Activated naive CD8-positive, alpha-beta T cell (primary cell): ENCODE results near the gene INTS3.
"Not testable (repeated sequence)": the region's sequence is repeated elsewhere in the genome, so short reads cannot be mapped to it uniquely, and the experiment has no call there.

Source experiments
- H3K27ac Mint-ChIP-seq: one replicate; pipeline ENCODE4 v1.8.0; 2021; ENCODE audit warnings: mixed read lengths
- H3K27me3 Mint-ChIP-seq: one replicate; pipeline ENCODE4 v1.8.0; 2021; ENCODE audit warnings: mixed read lengths
- H3K36me3 Mint-ChIP-seq: one replicate; pipeline ENCODE4 v1.8.0; 2021; ENCODE audit warnings: mixed read lengths
- H3K4me1 Mint-ChIP-seq: one replicate; pipeline ENCODE4 v1.8.0; 2021; ENCODE audit warnings: low read depth, mixed read lengths
- H3K4me3 Mint-ChIP-seq: one replicate; pipeline ENCODE4 v1.8.0; 2021; ENCODE audit warnings: mild to moderate bottlenecking, mixed read lengths
- H3K9me3 Mint-ChIP-seq: one replicate; pipeline ENCODE4 v1.8.0; 2021; ENCODE audit warnings: low read depth, mixed read lengths

Gene INTS3

DNA sequence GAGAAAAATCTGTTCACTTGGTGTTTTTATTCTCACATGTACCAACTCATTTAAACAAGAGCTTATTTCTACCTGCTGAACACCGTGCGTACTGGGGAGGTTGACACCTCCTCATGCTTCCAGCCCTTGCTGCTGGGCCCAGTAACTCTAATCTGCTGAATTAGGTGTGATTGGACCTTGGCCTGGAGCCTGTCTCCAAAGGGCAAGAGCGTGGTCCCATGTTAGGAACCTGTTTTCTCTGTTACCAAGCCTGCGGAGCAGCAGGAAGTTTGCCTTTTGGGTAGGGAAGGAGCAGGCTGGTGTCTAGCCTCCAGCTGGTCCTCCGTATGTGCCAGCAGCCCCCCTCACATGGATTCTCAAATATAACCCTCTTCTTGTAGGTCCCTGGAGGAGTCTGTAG, 36.5 kb downstream of the INTS3 start:
- Mint-ChIP-seq H3K9me3 (no peaks in the 10 kb centered on the region), H3K4me1 (no peaks in the 10 kb centered on the region), H3K27me3 (no peaks in the 10 kb centered on the region), H3K27ac (no peak overlapping the region), H3K4me3 (no peak overlapping the region), H3K36me3 (peaks cover 4% of the 10 kb centered on the region)

DNA sequence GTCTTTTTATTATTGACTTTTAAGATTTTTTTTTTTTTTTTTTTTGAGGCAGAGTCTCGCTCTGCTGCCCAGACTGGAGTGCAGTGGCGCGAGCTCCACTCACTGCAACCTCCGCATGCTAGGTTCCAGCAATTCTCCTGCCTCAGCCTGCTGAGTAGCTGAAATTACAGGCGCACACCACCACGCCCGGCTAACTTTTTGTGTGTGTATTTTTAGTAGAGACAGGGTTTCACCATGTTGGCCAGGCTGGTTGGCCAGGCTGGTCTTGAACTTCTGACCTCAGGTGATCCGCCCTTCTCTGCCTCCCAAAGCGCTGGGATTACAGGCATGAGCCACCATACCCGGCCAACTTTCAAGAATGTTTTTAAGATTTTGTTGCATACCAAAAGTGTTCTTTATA, 38.8 kb downstream of the INTS3 start:
- not testable (repeated sequence) for H3K36me3 Mint-ChIP-seq, H3K27ac Mint-ChIP-seq, H3K9me3 Mint-ChIP-seq

DNA sequence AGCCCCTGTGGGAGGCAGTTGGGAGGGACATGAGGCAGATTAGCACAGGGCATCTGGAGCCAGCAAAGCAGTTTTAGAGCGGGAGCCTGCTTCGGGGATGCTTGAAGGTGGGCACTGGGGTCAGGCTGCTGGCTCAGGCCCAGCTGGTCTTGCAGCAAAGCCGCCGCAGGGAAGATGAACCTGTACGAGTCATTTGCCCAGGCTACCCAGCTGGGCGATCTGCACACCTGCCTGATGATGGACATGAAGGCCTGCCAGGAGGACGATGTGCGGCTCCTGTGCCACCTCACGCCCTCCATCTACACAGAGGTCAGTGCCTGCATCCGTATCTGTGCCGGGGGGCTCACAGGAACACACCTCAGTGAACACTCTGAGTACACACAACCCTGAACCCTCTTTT, 39.7 kb downstream of the INTS3 start:
- Mint-ChIP-seq H3K36me3 (peaks cover 4% of the 10 kb centered on the region), H3K27ac (no peak overlapping the region), H3K4me1 (no peaks in the 10 kb centered on the region), H3K27me3 (no peaks in the 10 kb centered on the region), H3K9me3 (no peaks in the 10 kb centered on the region), H3K4me3 (no peak overlapping the region)

More for the DNA sequence above, 38.8 kb downstream of the INTS3 start:
- H3K27me3 Mint-ChIP-seq, H3K4me1 Mint-ChIP-seq, H3K4me3 Mint-ChIP-seq: not testable (repeated sequence)

- Mint-ChIP-seq H3K27ac (no peak overlapping the region), H3K4me1 (peaks cover 2% of the 10 kb centered on the region), H3K9me3 (no peaks in the 10 kb centered on the region), H3K4me3 (no peak overlapping the region), H3K36me3 (peaks cover 4% of the 10 kb centered on the region), H3K27me3 (no peaks in the 10 kb centered on the region)
These were observed 40.7 kb downstream of the INTS3 start for GRCh38 chr1:153768316-153769181.

DNA sequence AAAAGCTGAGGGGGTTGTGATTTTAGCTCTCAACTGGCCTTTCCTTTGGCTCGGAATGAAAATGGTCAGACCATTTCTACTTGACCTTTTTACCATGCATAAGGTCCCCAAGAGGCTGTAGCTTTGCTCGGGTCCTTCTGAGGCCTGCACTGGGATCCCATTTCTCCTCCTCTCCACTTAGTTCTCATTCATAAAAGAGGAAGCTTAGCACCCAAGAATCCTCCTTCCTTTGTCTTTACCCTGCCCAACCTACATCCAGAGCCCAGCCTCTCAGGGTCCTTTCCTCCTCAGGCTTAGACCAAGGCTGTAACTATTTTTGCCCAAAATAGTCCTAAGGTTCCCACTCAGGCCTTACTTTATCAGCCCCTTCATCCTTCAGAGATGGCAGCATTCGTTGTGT, 41.4 kb downstream of the INTS3 start:
- Mint-ChIP-seq H3K27ac (no peak overlapping the region), H3K4me1 (peaks cover 9% of the 10 kb centered on the region), H3K9me3 (no peaks in the 10 kb centered on the region), H3K27me3 (no peaks in the 10 kb centered on the region), H3K36me3 (peaks cover 4% of the 10 kb centered on the region), H3K4me3 (no peak overlapping the region)

DNA sequence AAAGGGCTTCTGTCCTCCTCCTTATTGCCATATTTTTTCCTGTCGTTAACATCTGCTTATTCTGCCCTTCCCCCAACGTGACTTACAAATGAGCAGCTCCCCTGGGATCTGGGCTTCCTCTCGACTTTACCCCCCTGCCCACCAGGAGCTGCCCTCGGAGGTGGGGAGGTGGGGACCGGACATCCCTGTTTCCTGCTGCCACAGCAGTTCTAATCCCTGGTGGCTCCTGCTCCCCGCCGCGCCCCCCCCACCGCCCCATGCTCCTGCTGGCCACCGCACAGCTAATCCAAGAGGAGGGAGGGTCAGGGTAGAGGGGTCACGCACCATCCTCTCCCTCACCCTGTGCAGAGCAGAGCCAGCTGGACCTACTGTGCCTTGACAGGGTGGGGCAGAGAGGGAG, 42.9 kb downstream of the INTS3 start:
- H3K4me1 Mint-ChIP-seq, result peaks cover 14% of the 10 kb centered on the region
- H3K36me3 Mint-ChIP-seq, result peaks cover 4% of the 10 kb centered on the region
- no peaks in the 10 kb centered on the region for H3K27me3 Mint-ChIP-seq
- no peak overlapping the region for H3K4me3 Mint-ChIP-seq
- no peaks in the 10 kb centered on the region for H3K9me3 Mint-ChIP-seq
- H3K27ac Mint-ChIP-seq, result no peak overlapping the region

GRCh38 chr1:153771261-153771660, 43.4 kb downstream of the INTS3 start:
- peaks cover 14% of the 10 kb centered on the region for H3K4me1 Mint-ChIP-seq
- no peaks in the 10 kb centered on the region for H3K27me3 Mint-ChIP-seq
- H3K4me3 Mint-ChIP-seq, result no peak overlapping the region
- H3K9me3 Mint-ChIP-seq, result no peaks in the 10 kb centered on the region
- no peak overlapping the region for H3K27ac Mint-ChIP-seq
- peaks cover 4% of the 10 kb centered on the region for H3K36me3 Mint-ChIP-seq

DNA sequence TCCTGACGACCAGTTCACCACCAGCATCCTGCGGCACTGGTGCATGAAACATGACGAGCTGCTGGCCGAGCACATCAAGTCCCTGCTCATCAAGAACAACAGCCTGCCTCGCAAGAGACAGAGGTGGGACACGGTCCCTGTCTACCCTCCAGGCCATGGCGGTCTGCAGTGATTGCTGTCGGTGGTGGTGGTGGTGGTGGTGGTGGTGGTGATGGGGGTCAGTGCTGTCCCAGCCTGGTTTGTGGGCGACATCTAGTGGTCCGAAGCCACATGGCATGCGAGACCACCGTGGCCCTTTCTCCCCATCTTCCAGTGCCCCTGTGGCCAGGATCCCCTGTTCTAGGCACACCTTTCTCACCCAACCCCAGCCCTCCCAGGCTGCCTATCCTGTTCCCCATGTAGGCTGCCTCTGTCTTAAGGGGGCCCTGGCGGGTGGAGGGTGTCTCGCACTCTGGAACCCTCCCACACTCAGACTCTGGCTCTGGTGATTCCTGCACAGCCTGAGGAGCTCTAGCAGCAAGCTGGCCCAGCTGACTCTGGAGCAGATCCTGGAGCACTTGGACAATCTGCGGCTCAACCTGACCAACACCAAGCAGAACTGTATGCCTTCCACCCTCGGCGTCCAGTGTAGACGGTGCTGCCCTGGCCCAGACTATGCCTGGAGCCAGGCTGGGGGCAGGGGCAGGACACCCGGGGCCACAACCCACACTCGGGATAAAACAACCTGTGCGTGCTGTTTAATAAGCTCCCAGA, 44.2 kb downstream of the INTS3 start:
- peaks cover 4% of the 10 kb centered on the region for H3K36me3 Mint-ChIP-seq
- no peak overlapping the region for H3K4me3 Mint-ChIP-seq
- no peak overlapping the region for H3K27ac Mint-ChIP-seq
- no peaks in the 10 kb centered on the region for H3K27me3 Mint-ChIP-seq
- H3K4me1 Mint-ChIP-seq, result peaks cover 19% of the 10 kb centered on the region
- H3K9me3 Mint-ChIP-seq, result no peaks in the 10 kb centered on the region

- Mint-ChIP-seq H3K4me1 (peaks cover 21% of the 10 kb centered on the region), H3K36me3 (no peaks in the 10 kb centered on the region), H3K27me3 (no peaks in the 10 kb centered on the region), H3K4me3 (peak overlapping the region; percentile 27), H3K27ac (no peak overlapping the region), H3K9me3 (no peaks in the 10 kb centered on the region)
These were observed 45.5 kb downstream of the INTS3 start for GRCh38 chr1:153773096-153773921.

- Mint-ChIP-seq H3K36me3 (no peaks in the 10 kb centered on the region), H3K27me3 (no peaks in the 10 kb centered on the region), H3K27ac (no peak overlapping the region), H3K4me3 (peak overlapping the region; percentile 84), H3K9me3 (no peaks in the 10 kb centered on the region), H3K4me1 (peaks cover 21% of the 10 kb centered on the region)
These were observed 46.3 kb downstream of the INTS3 start for GRCh38 chr1:153774026-153774595.

- Mint-ChIP-seq H3K4me3 (peak within 1 kb of the TSS; percentile 84), H3K27ac (no peak within 1 kb of the TSS), H3K36me3 (no peaks in the 10 kb centered on the region), H3K4me1 (peaks cover 21% of the 10 kb centered on the region), H3K9me3 (no peaks in the 10 kb centered on the region), H3K27me3 (no peaks in the 10 kb centered on the region)
These were observed 47.1 kb downstream of the INTS3 start, which contains the start of gene SLC27A3 for GRCh38 chr1:153774780-153775457. TSS of gene SLC27A3 (plus strand) at chr1:153775407. CDS start at chr1:153775498, 91 bp downstream.

DNA sequence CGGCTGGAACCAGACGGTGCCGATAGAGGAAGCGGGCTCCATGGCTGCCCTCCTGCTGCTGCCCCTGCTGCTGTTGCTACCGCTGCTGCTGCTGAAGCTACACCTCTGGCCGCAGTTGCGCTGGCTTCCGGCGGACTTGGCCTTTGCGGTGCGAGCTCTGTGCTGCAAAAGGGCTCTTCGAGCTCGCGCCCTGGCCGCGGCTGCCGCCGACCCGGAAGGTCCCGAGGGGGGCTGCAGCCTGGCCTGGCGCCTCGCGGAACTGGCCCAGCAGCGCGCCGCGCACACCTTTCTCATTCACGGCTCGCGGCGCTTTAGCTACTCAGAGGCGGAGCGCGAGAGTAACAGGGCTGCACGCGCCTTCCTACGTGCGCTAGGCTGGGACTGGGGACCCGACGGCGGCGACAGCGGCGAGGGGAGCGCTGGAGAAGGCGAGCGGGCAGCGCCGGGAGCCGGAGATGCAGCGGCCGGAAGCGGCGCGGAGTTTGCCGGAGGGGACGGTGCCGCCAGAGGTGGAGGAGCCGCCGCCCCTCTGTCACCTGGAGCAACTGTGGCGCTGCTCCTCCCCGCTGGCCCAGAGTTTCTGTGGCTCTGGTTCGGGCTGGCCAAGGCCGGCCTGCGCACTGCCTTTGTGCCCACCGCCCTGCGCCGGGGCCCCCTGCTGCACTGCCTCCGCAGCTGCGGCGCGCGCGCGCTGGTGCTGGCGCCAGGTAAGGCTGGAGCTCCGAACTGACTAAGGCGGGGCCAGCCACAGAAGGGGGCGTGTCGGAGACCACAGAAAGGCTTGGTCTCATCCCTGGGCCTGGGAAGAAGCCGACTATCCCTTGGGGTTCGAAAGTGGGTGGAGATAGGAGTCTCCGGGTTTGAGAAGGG, 47.8 kb downstream of the INTS3 start:
- H3K27me3 Mint-ChIP-seq, result no peaks in the 10 kb centered on the region
- peak overlapping the region; percentile 84 for H3K4me3 Mint-ChIP-seq
- no peaks in the 10 kb centered on the region for H3K9me3 Mint-ChIP-seq
- no peaks in the 10 kb centered on the region for H3K36me3 Mint-ChIP-seq
- no peak overlapping the region for H3K27ac Mint-ChIP-seq
- H3K4me1 Mint-ChIP-seq, result peaks cover 21% of the 10 kb centered on the region

GRCh38 chr1:153776352-153776751, 48.5 kb downstream of the INTS3 start:
- Mint-ChIP-seq H3K4me1 (peaks cover 21% of the 10 kb centered on the region), H3K27me3 (no peaks in the 10 kb centered on the region), H3K36me3 (no peaks in the 10 kb centered on the region), H3K27ac (no peak overlapping the region), H3K4me3 (peak overlapping the region; percentile 53), H3K9me3 (no peaks in the 10 kb centered on the region)
